ENCODE data around the gene MEIKIN.
"Not testable (repeated sequence)": the region's sequence is repeated elsewhere in the genome, so short reads cannot be mapped to it uniquely, and the experiment has no call there.

The MEIKIN gene

DNA sequence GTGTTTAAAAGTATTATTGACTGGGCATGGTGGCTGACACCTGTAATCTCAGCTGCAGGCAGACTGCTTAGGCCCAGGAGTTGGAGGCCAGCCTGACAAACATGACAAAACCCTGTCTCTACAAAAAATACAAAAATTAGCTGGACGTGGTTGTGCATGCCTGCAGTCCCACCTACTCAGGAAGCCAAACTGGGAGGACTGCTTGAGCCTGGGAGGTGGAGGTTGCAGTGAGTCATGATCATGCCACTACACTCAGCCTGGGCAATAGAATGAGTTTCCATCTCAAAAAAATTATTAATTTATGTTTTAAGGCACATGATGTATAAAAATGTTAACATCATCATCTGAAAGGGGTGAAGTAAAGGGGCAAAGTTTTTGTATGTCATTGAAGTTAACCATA lies 98.9 kb downstream of the MEIKIN start:
- no peak overlapping the region for H3K4me3 ChIP-seq (ENCODE audit: low read length)
- no peak for DNase-seq (ENCODE audit: low read depth)
- TF ChIP-seq, protein P1, sequence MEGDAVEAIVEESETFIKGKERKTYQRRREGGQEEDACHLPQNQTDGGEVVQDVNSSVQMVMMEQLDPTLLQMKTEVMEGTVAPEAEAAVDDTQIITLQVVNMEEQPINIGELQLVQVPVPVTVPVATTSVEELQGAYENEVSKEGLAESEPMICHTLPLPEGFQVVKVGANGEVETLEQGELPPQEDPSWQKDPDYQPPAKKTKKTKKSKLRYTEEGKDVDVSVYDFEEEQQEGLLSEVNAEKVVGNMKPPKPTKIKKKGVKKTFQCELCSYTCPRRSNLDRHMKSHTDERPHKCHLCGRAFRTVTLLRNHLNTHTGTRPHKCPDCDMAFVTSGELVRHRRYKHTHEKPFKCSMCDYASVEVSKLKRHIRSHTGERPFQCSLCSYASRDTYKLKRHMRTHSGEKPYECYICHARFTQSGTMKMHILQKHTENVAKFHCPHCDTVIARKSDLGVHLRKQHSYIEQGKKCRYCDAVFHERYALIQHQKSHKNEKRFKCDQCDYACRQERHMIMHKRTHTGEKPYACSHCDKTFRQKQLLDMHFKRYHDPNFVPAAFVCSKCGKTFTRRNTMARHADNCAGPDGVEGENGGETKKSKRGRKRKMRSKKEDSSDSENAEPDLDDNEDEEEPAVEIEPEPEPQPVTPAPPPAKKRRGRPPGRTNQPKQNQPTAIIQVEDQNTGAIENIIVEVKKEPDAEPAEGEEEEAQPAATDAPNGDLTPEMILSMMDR (conservative IDR thresholded peaks at IDR 0.05; ENCODE audit: low read length) = no peak

DNA sequence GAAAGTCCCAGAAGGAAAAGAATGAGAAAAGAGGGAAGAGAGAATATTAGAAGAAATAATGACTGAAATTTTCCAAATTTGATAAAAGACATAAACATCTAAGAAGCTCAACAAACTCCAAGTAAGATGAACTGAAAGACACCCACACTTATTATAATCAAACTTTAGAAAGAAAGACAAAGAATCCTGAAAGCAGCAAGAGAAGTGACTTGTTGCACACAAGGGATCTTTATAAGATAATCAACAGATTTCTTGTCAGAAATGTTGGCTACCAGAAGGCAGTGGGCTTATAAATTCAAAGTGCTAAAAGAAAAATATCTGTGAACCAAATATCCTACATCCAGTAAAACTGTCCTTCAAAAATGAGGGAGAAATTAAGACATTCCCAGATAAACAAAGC lies 99.6 kb downstream of the MEIKIN start:
- H3K4me3 ChIP-seq (ENCODE audit: low read length) = no peak overlapping the region
- DNase-seq (ENCODE audit: low read depth) = no peak
- TF ChIP-seq, protein P1 (conservative IDR thresholded peaks at IDR 0.05; ENCODE audit: low read length) = no peak

DNA sequence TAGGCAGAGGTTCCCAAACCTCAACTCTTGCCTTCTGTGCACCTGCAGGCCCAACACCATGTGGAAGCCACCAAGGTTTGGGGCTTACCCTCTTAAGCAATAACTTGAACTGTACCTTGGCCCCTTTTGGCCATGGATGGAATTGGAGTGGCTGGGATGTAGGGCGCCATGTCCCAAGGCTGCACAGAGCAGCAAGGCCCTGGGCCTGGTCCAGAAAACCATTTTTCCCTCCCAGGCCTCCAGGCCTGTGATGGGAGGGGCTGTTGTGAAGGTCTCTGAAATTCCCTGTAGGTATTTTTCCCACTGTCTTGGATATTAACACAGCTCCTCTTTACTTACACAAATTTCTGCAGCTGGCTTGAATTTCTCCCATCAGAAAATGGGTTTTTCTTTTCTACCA lies 102.5 kb downstream of the MEIKIN start:
- not testable (repeated sequence) for H3K4me3 ChIP-seq (ENCODE audit: low read length); DNase-seq (ENCODE audit: low read depth)

DNA sequence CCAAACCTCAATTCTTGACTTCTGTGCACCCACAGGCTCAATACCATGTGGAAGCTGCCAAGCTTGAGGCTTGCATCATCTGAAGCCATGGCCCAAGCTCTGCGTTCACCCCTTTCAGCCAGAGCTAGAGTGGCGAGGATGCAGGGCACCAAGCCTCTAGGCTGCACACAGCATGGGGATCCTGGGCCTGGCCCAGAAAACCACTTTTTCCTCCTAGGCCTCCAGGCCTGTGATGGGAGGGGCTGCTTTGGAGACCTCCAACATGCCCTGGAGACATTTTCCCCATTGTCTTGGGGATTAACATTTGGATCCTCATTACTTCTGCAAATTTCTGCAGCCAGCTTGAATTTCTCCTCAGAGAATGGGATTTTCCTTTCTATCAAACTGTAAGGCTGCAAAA lies 112.8 kb downstream of the MEIKIN start:
- not testable (repeated sequence) for H3K4me3 ChIP-seq (ENCODE audit: low read length); DNase-seq (ENCODE audit: low read depth)

DNA sequence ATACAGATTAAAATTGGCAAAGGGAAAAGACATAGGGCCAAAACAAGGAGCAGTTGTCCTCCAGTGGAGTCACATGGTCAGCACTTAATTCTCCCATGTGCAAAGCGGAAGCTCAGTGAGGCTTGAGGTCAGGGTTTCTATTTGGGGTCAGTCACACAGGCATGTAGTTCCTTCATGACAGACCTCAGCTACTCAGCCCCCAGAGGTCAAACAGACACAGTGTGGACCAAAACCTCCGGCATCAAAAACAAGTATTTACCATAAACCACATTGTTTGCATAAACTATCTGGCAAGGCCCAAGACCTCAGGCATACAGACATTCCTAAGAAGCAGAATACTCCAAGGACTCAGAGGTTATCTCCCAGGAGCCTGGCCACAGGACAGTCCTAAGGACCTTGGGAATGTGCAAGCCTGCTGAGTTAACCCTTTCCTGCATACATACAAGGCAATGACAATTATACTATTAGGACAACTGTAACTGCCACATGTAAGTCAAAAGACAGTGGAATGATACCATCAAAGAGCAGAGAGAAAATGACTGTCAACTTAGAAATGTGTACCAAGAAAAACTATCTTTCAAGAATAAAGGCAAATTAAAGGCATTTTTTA lies 120.0 kb downstream of the MEIKIN start:
- H3K4me3 ChIP-seq (ENCODE audit: low read length) = no peak overlapping the region
- no peak for DNase-seq (ENCODE audit: low read depth)
- TF ChIP-seq, protein P1 (conservative IDR thresholded peaks at IDR 0.05; ENCODE audit: low read length) = no peak

DNA sequence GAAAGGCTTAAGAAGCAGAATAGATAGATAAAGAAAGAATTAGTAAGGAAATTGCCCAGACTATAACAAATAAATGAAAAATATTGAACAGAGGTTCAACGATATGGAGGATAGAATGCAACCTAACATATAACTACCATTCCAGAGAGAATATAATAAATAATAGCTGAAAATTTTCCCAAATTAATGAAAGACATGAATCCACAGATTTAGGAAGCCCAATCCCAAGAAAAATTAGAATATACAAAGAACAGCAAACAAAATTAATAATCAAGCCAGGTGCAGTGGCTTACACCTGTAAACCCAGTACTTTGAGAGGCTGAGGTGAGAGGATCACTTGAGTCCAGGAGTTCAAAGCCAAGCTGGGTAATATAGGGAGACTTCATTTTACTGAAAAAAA lies 120.8 kb downstream of the MEIKIN start:
- H3K4me3 ChIP-seq (ENCODE audit: low read length) = no peak overlapping the region
- DNase-seq (ENCODE audit: low read depth) = no peak
- TF ChIP-seq, protein P1 (conservative IDR thresholded peaks at IDR 0.05; ENCODE audit: low read length) = no peak

DNA sequence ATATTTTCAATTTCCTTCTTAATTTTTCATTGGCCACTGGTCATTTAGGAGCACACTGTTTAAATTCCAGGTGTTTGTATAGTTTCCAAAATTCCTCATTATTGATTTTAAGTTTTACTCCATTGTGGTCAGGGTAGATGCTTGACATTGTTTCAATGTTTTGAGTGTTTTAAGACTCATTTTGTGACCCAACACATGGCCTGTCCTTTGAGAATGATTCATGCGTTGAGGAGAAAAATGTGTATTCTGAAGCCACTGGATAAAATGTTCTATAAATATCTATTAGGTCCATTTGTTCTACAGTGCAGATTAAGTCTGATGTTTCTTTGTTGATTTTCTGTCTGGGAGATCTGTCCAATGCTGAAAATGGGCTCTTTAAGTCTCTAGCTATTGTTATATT lies 124.2 kb downstream of the MEIKIN start:
- no peak overlapping the region for H3K4me3 ChIP-seq (ENCODE audit: low read length)
- TF ChIP-seq, protein P1 (conservative IDR thresholded peaks at IDR 0.05; ENCODE audit: low read length) = no peak
- DNase-seq (ENCODE audit: low read depth) = peak; percentile 74

DNA sequence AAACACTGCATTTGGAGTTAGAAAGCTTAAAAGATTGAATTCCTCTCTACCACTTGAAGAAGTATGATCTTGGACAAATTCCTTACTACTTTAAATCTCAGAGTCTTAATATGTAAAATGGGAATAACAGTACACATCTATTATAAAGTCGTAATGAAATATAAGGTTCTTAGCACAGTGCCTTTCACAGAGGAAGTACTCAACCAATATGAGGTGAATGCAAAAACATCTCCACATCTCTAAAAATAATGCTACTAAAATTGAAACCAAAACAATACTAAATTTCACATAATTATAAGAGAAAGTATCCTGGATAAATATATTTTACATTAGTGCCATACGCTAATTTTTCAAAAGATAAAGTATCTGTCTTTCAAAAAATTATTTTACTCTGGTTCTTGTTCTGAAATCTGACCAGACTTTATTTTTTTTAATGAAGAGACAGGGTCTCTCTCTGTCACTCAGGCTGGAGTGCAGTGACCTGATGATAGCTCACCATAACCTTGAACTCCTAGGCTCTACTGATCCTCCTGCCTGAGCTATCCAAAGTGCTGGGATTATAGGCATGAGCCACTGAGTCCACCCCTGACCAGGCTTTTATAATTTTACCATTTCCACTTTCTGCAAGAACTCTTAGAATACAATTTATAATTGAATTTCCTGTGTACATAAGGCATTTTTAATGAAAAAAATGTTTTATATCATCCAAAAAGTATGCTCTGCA lies 127.3 kb downstream of the MEIKIN start:
- TF ChIP-seq, protein P1 (conservative IDR thresholded peaks at IDR 0.05; ENCODE audit: low read length) = no peak
- no peak for DNase-seq (ENCODE audit: low read depth)

More for the DNA sequence above, 127.3 kb downstream of the MEIKIN start:
- no peak overlapping the region for H3K4me3 ChIP-seq (ENCODE audit: low read length)
